SK-N-SH (cell line): ENCODE results near the gene CAPN5.

ENCODE experiments used
- ELF1 ChIP-seq: IDR thresholded peaks from 2 replicates; pipeline ENCODE4 v1.4.0; 2012
- RFX5 ChIP-seq: IDR thresholded peaks from 2 replicates; pipeline ENCODE4 v1.6.1; 2012; ENCODE audit warnings: mild to moderate bottlenecking, improper control_type of control experiment, low read length
- SMC3 ChIP-seq: IDR thresholded peaks from 2 replicates; pipeline ENCODE4 v1.6.1; 2012; ENCODE audit warnings: low read depth, low read length, improper control_type of control experiment
- YY1 ChIP-seq: IDR thresholded peaks from 2 replicates; pipeline ENCODE4 v1.4.0; 2012; ENCODE audit warnings: low read depth, mild to moderate bottlenecking
- TF ChIP-seq, protein P1 (sequence below): IDR thresholded peaks from 2 replicates; pipeline ENCODE4 v1.6.1; 2012; ENCODE audit warnings: mild to moderate bottlenecking, low read depth, low read length, moderate library complexity

DNA sequence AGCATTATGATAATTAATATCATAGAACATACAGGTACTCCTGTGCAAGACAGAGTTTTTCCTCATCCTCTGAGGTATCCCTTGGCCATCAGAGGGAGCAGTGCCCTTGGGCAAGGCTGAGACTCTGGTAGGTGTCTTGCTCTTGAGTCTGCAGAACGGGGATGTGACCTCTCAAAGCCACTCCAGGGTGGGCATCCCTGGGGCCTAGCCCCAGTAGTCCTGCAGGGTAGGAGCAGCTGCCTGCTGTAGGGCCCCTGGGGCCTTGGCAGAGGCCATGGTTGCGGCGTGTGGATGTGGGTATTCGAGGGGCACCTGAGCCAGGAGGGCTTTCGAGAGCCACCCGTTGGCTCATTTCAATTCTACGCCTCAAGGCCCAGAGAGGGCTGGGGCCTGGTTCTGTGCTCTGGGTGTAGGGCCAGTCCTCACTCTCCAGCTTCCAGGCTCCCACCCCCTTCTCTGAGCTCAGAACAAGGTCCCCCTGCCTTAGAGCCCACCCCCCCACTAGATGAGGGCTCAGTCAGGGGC lies 28.1 kb downstream of the CAPN5 start:
- no peak for TF ChIP-seq YY1
- no peak for TF ChIP-seq ELF1
- no peak for TF ChIP-seq RFX5
- no peak for TF ChIP-seq SMC3
- TF ChIP-seq, protein P1, sequence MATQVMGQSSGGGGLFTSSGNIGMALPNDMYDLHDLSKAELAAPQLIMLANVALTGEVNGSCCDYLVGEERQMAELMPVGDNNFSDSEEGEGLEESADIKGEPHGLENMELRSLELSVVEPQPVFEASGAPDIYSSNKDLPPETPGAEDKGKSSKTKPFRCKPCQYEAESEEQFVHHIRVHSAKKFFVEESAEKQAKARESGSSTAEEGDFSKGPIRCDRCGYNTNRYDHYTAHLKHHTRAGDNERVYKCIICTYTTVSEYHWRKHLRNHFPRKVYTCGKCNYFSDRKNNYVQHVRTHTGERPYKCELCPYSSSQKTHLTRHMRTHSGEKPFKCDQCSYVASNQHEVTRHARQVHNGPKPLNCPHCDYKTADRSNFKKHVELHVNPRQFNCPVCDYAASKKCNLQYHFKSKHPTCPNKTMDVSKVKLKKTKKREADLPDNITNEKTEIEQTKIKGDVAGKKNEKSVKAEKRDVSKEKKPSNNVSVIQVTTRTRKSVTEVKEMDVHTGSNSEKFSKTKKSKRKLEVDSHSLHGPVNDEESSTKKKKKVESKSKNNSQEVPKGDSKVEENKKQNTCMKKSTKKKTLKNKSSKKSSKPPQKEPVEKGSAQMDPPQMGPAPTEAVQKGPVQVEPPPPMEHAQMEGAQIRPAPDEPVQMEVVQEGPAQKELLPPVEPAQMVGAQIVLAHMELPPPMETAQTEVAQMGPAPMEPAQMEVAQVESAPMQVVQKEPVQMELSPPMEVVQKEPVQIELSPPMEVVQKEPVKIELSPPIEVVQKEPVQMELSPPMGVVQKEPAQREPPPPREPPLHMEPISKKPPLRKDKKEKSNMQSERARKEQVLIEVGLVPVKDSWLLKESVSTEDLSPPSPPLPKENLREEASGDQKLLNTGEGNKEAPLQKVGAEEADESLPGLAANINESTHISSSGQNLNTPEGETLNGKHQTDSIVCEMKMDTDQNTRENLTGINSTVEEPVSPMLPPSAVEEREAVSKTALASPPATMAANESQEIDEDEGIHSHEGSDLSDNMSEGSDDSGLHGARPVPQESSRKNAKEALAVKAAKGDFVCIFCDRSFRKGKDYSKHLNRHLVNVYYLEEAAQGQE = no peak
